MM.1S (cell line): Measurements from ENCODE around the gene ATXN7L3B.

Experiments
- DNase-seq: peaks from one replicate; pipeline ENCODE4 v3.0.0-alpha.2; 2015
- H2AFZ ChIP-seq: fragments of 300-600 bp; sonication (generic); 2 replicates; pipeline ENCODE4 v1.6.0; 2016; ENCODE audit warnings: antibody characterized with exemption, low read length
- H3F3A ChIP-seq: fragments of 300-600 bp; sonication (generic); 2 replicates; pipeline ENCODE4 v1.6.1; 2016; ENCODE audit warnings: mild to moderate bottlenecking, antibody characterized with exemption, low read length, moderate library complexity, mixed read lengths; ENCODE audit not compliant: insufficient read depth
- H3K27ac ChIP-seq: fragments of 300-600 bp; sonication (generic); 2 replicates; pipeline ENCODE4 v1.5.1; 2016; ENCODE audit warnings: mild to moderate bottlenecking, low read length
- H3K27me3 ChIP-seq: fragments of 300-600 bp; sonication (generic); replicated peaks from 2 replicates; pipeline ENCODE4 v1.6.0; 2016; ENCODE audit warnings: low read length; ENCODE audit not compliant: insufficient read depth
- H3K36me3 ChIP-seq: fragments of 300-600 bp; sonication (generic); replicated peaks from 2 replicates; pipeline ENCODE4 v1.6.1; 2016; ENCODE audit warnings: mild to moderate bottlenecking, low read length, mixed read lengths; ENCODE audit not compliant: insufficient read depth
- H3K4me1 ChIP-seq: fragments of 300-600 bp; sonication (generic); 2 replicates; pipeline ENCODE4 v1.6.1; 2016; ENCODE audit warnings: low read length, mixed read lengths
- H3K4me2 ChIP-seq: fragments of 300-600 bp; sonication (generic); 2 replicates; pipeline ENCODE4 v1.6.0; 2016; ENCODE audit warnings: low read depth, low read length
- H3K4me3 ChIP-seq: fragments of 300-600 bp; sonication (generic); 2 replicates; pipeline ENCODE4 v1.5.1; 2016; ENCODE audit warnings: low read length, mixed read lengths
- H3K79me2 ChIP-seq: fragments of 300-600 bp; sonication (generic); 2 replicates; pipeline ENCODE4 v1.6.1; 2016; ENCODE audit warnings: mixed run types, low read length, mixed read lengths
- H3K9ac ChIP-seq: fragments of 300-600 bp; sonication (generic); 2 replicates; pipeline ENCODE4 v1.6.1; 2016; ENCODE audit warnings: low read length, mixed read lengths
- H3K9me2 ChIP-seq: fragments of 300-600 bp; sonication (generic); replicated peaks from 2 replicates; pipeline ENCODE4 v1.6.1; 2016; ENCODE audit warnings: mild to moderate bottlenecking, low read length, mixed read lengths; ENCODE audit not compliant: insufficient read depth
- H3K9me3 ChIP-seq: fragments of 300-600 bp; sonication (generic); replicated peaks from 2 replicates; pipeline ENCODE4 v1.6.1; 2016; ENCODE audit warnings: mild to moderate bottlenecking, low read length, mixed read lengths; ENCODE audit not compliant: insufficient read depth
- H4K20me1 ChIP-seq: fragments of 300-600 bp; sonication (generic); 2 replicates; pipeline ENCODE4 v1.6.1; 2016; ENCODE audit warnings: mild to moderate bottlenecking, low read length, moderate library complexity, mixed read lengths; ENCODE audit not compliant: insufficient read depth
- CTCF ChIP-seq: fragments of 300-600 bp; sonication (generic); IDR thresholded peaks from 2 replicates; pipeline ENCODE4 v1.5.1; 2016; ENCODE audit warnings: antibody characterized with exemption, low read length, mixed read lengths
- EZH2 ChIP-seq: fragments of 300-600 bp; sonication (generic); optimal IDR thresholded peaks from 2 replicates; pipeline ENCODE3; 2017; ENCODE audit warnings: low read depth, mild to moderate bottlenecking, antibody characterized with exemption, low read length, mixed read lengths
- EZH2phosphoT487 ChIP-seq: fragments of 300-600 bp; sonication (generic); IDR thresholded peaks from 2 replicates; pipeline ENCODE4 v1.6.1; 2018; ENCODE audit warnings: antibody characterized with exemption, low read length

Gene ATXN7L3B

DNA sequence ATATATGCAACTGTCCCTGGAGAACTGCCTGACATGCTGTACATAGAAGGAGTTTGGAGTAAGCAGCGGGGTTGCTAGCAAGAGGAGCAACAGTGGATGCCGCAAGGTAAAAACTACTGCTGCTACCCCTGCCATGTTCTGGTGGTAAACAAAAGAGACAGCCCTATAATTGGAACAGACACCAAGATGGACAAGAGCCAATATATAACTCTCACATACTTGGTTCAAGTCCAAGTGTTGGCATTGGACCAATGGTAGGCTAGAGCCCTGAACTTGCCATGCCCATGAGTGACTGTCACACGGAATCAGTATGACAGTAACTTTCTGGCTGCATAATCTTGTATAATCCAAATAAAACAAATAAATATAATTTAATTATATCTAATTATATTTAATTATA, 13.7 kb downstream of the ATXN7L3B start:
- Histone ChIP-seq H2AFZ (no peak overlapping the region), H3K4me3 (no peak overlapping the region), H3K79me2 (no peaks in the 10 kb centered on the region), H4K20me1 (no peaks in the 10 kb centered on the region), H3K27me3 (no peaks in the 10 kb centered on the region), H3K27ac (no peak overlapping the region), H3K9me2 (no peaks in the 10 kb centered on the region), H3K36me3 (no peaks in the 10 kb centered on the region), H3K4me2 (no peak overlapping the region), H3K4me1 (no peaks in the 10 kb centered on the region), H3F3A (no peaks in the 10 kb centered on the region), H3K9me3 (no peaks in the 10 kb centered on the region), H3K9ac (no peak overlapping the region)
- no peak for TF ChIP-seq EZH2phosphoT487
- no peak for TF ChIP-seq EZH2
- no peak for TF ChIP-seq CTCF
- no peak for DNase-seq

DNA sequence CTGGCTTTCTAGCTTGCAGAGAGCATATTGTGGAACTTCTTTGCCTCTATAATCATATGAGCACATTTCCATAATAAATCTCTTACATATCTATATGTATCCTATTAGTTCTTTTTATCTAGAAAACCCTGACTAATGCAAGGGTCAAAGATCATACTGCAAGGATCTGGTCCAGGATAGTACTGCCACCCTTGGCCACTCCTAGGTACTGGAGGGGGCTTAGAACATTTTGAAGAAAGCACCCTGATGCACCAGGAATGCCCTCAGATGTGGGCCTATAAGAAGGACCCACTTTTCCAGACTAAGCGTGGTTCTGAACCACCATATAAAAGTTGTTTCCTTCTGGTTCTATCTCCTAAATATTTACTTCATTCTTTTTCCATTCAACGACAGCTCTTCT, 14.6 kb downstream of the ATXN7L3B start:
- Histone ChIP-seq H3K9me2 (no peaks in the 10 kb centered on the region), H3K4me3 (no peak overlapping the region), H3K4me2 (no peak overlapping the region), H2AFZ (no peak overlapping the region), H3K79me2 (no peaks in the 10 kb centered on the region), H3K4me1 (no peaks in the 10 kb centered on the region), H3F3A (no peaks in the 10 kb centered on the region), H3K9me3 (no peaks in the 10 kb centered on the region), H3K36me3 (no peaks in the 10 kb centered on the region), H4K20me1 (no peaks in the 10 kb centered on the region), H3K9ac (no peak overlapping the region), H3K27ac (no peak overlapping the region), H3K27me3 (no peaks in the 10 kb centered on the region)
- TF ChIP-seq EZH2 (no peak), CTCF (no peak), EZH2phosphoT487 (no peak)
- no peak for DNase-seq

- Histone ChIP-seq H2AFZ (no peak overlapping the region), H3K27ac (no peak overlapping the region), H3F3A (no peaks in the 10 kb centered on the region), H3K9me3 (no peaks in the 10 kb centered on the region), H3K4me2 (no peak overlapping the region), H3K9me2 (no peaks in the 10 kb centered on the region), H3K27me3 (no peaks in the 10 kb centered on the region), H3K36me3 (no peaks in the 10 kb centered on the region), H3K4me1 (no peaks in the 10 kb centered on the region), H3K4me3 (no peak overlapping the region), H3K79me2 (no peaks in the 10 kb centered on the region), H3K9ac (no peak overlapping the region), H4K20me1 (no peaks in the 10 kb centered on the region)
- TF ChIP-seq EZH2phosphoT487 = no peak
- TF ChIP-seq EZH2 = no peak
- no peak for TF ChIP-seq CTCF
- no peak for DNase-seq
These were observed 22.1 kb downstream of the ATXN7L3B start for GRCh38 chr12:74559728-74560127.
